LNCAP (cell line): ENCODE measurements around the gene PTPRE.

Source experiments
- TF ChIP-seq, protein P1 (sequence below): fragments of 450-650 bp; IDR thresholded peaks from 2 replicates; pipeline ENCODE4 v1.5.1; 2017; ENCODE audit warnings: mild to moderate bottlenecking

Gene PTPRE

GRCh38 chr10:128062331-128062880 is 155.5 kb downstream of the PTPRE start:
- TF ChIP-seq, protein P1, sequence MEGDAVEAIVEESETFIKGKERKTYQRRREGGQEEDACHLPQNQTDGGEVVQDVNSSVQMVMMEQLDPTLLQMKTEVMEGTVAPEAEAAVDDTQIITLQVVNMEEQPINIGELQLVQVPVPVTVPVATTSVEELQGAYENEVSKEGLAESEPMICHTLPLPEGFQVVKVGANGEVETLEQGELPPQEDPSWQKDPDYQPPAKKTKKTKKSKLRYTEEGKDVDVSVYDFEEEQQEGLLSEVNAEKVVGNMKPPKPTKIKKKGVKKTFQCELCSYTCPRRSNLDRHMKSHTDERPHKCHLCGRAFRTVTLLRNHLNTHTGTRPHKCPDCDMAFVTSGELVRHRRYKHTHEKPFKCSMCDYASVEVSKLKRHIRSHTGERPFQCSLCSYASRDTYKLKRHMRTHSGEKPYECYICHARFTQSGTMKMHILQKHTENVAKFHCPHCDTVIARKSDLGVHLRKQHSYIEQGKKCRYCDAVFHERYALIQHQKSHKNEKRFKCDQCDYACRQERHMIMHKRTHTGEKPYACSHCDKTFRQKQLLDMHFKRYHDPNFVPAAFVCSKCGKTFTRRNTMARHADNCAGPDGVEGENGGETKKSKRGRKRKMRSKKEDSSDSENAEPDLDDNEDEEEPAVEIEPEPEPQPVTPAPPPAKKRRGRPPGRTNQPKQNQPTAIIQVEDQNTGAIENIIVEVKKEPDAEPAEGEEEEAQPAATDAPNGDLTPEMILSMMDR: no peak

- TF ChIP-seq, protein P1: no peak
Observed at GRCh38 chr10:128062881-128063563, 156.1 kb downstream of the PTPRE start.

- TF ChIP-seq, protein P1: no peak
Observed at GRCh38 chr10:128063736-128064107, 156.8 kb downstream of the PTPRE start.

- TF ChIP-seq, protein P1: no peak
Observed at GRCh38 chr10:128064108-128064969, 157.4 kb downstream of the PTPRE start.

DNA sequence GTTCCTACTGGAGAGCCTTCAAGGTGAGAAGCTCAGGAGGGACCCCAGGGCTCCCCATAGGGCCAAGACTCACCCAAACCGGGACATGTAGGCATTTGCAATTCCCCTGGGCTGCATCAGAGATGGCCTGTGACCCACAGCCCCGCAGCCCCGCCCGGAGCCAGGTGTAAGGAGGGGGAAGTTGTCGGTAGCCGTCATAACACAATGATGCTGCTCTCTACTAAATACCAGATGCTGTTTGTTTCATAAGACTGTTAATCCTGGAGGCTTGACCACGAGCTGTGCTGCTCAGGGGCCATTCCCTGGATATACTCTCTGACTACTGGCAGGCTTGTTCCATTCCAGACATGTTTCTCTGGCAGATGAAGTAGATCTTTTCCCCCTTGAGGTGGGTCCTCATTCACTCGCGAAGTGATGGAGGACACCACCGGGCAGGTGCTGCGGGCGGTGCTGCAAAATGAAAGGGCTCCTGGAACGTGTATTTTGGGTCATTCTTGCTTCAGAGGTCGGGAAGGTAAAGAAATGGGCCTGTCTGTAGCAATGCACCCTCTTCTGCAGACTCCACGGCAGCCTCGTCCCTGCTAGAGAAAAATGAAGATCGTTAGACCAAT is 158.2 kb downstream of the PTPRE start:
- TF ChIP-seq, protein P1: no peak

GRCh38 chr10:128065881-128066534 is 159.1 kb downstream of the PTPRE start:
- TF ChIP-seq, protein P1: no peak

DNA sequence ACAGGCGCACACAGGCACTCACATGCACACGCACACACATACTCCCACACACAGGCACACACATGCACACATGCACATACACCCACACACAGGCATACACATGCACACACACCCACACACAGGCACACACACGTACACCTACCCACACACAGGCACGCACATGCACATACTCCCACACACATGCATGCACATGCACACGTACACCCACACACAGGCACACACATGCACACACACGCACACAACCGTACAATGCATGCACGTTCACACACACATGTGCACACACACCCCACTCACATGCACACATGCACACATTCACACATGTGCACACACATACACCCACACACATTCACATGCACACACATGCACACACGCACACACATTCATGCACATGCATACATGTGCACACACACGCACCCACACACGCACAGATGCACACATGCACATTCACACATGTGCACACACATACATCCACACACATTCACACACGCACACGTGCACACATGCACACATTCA is 160.0 kb downstream of the PTPRE start:
- TF ChIP-seq, protein P1: no peak
